22Rv1 (cell line): Measurements from ENCODE around the gene IWS1.

Experiments
- H3K27ac ChIP-seq: fragments of 450-650 bp; 2 replicates; pipeline ENCODE4 v1.5.1; 2017
- ZFX ChIP-seq: fragments of 450-650 bp; IDR thresholded peaks from 2 replicates; pipeline ENCODE4 v1.6.1; 2017; ENCODE audit warnings: antibody characterized with exemption, borderline replicate concordance
- TF ChIP-seq, protein P1 (sequence below): fragments of 450-650 bp; IDR thresholded peaks from 2 replicates; pipeline ENCODE4 v1.5.1; 2017; ENCODE audit warnings: mild to moderate bottlenecking

IWS1 gene

DNA sequence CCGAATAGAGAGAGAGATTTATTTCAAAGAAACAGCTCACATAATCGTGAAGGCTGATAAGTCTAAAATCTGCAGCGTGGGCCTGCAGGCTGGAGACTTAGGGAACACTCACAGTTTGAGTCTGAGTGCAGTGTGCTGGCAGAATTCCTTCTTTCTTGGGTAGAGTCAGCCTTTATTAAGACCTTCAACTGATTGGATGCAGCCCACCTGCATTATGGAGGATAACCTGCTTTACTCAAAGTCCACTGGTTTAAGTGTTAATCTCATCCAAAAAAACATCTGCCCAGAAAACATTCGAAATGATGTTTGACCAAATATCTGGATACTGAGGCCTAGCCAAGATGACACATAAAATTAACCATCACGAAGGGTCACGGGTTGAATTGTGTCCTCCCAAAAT, 91.8 kb downstream of the IWS1 start:
- no peak overlapping the region for H3K27ac ChIP-seq
- TF ChIP-seq, protein P1, sequence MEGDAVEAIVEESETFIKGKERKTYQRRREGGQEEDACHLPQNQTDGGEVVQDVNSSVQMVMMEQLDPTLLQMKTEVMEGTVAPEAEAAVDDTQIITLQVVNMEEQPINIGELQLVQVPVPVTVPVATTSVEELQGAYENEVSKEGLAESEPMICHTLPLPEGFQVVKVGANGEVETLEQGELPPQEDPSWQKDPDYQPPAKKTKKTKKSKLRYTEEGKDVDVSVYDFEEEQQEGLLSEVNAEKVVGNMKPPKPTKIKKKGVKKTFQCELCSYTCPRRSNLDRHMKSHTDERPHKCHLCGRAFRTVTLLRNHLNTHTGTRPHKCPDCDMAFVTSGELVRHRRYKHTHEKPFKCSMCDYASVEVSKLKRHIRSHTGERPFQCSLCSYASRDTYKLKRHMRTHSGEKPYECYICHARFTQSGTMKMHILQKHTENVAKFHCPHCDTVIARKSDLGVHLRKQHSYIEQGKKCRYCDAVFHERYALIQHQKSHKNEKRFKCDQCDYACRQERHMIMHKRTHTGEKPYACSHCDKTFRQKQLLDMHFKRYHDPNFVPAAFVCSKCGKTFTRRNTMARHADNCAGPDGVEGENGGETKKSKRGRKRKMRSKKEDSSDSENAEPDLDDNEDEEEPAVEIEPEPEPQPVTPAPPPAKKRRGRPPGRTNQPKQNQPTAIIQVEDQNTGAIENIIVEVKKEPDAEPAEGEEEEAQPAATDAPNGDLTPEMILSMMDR = no peak
- TF ChIP-seq ZFX = no peak

DNA sequence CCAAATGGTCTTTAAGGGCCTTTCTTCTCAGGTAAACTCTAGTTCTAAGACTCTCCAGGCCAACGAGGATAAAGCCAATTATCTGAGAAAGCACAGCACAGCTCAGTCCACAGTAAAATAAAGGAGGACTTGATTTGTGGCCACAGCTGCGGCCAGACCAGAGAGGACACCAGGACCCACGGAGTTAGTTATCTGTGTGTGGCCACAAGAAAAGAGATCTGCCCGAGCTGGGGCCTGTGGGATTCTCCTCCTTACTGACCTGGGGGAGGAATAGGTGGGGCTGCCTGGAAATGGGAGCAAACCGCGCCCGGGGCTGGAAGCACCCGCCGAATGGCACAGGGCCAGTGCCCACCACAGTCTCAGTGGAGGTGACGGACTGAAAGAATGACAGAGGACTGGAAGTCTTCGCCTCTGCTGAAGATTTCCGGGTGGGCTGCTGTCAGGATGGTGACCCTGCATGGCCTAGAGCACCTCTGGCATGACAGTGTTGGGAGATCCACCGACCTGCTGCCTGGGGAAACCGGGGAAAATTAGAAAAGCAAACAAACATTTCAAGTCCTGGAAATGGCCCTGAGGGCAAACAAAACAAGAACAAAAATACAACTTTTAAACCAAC, 94.8 kb downstream of the IWS1 start:
- no peak overlapping the region for H3K27ac ChIP-seq
- TF ChIP-seq, protein P1 = no peak
- TF ChIP-seq ZFX = no peak
